Central memory CD4-positive, alpha-beta T cell (primary cell): ENCODE results near the gene SEC23IP.

Experiments used
- DNase-seq: peaks from one replicate; pipeline ENCODE4 v3.0.0; 2022

SEC23IP gene

GRCh38 chr10:119942973-119943372 lies 50.4 kb downstream of the SEC23IP start:
- no peak for DNase-seq

GRCh38 chr10:119945805-119946204 lies 53.3 kb downstream of the SEC23IP start:
- DNase-seq, result no peak

- DNase-seq, result no peak
Observed at GRCh38 chr10:119947300-119947699, 54.8 kb downstream of the SEC23IP start.

DNA sequence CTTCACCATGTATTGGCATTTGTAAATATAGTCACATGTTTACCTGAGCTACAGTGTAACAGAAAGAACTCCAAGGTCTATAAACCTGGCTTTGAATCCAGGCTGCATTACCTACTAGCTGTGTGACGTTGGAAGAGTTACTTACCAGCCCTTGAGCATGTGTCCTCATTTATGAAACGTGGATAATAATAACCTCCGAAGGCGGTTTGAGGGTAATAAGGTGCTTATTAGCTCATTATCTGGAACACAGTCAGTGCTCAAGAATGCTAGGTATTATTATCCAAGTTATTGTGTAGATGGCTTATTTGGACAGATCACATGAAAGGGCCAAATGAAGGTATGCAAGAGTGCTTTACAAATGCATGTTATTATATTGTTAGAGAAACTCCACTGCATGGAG lies 64.9 kb downstream of the SEC23IP start:
- DNase-seq, result no peak

DNA sequence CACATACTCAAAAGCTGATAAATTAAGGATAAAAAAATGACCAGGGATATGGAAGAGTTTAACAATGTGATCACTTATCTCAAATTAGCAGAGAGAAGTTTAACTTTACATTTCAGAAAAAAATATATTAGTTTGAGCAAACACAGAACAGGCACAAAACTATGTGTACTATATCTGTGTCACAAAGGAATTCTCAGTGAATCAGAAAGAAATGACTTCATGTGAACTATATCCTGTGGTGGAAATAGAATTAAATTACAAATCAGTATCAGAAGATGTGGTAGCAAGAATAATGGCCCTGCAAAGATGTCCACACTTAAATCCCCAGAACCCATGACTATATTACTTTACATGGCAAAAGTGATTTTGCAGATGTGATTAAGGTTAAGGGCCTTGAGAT lies 70.3 kb downstream of the SEC23IP start:
- DNase-seq, result no peak

- DNase-seq, result no peak
Observed at GRCh38 chr10:119967066-119967465, 74.5 kb downstream of the SEC23IP start.

GRCh38 chr10:119969609-119970008 lies 77.1 kb downstream of the SEC23IP start:
- DNase-seq, result no peak

GRCh38 chr10:119970107-119970506 lies 77.6 kb downstream of the SEC23IP start:
- DNase-seq, result no peak

GRCh38 chr10:119970963-119971362 lies 78.4 kb downstream of the SEC23IP start:
- no peak for DNase-seq

GRCh38 chr10:119973281-119973680 lies 80.8 kb downstream of the SEC23IP start:
- DNase-seq, result no peak

DNA sequence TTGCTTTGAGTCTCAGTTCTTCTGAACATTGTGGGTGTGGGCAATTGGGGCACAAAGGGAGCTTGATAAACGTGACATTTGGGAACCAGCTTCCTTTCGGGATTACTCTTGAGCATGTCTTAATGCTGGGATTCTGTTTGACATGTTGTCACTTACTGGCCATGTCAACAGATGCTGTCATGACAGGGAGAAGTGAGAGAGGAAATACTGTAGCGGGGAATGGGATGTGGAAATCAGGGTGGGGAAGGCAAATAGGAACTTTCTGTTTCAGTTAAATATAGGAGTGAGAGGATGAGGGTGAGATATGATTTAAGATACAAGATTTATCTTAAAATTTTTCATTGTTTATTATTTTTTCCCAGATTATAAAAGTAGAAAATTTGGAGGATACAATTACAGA lies 83.9 kb downstream of the SEC23IP start:
- DNase-seq, result no peak

DNA sequence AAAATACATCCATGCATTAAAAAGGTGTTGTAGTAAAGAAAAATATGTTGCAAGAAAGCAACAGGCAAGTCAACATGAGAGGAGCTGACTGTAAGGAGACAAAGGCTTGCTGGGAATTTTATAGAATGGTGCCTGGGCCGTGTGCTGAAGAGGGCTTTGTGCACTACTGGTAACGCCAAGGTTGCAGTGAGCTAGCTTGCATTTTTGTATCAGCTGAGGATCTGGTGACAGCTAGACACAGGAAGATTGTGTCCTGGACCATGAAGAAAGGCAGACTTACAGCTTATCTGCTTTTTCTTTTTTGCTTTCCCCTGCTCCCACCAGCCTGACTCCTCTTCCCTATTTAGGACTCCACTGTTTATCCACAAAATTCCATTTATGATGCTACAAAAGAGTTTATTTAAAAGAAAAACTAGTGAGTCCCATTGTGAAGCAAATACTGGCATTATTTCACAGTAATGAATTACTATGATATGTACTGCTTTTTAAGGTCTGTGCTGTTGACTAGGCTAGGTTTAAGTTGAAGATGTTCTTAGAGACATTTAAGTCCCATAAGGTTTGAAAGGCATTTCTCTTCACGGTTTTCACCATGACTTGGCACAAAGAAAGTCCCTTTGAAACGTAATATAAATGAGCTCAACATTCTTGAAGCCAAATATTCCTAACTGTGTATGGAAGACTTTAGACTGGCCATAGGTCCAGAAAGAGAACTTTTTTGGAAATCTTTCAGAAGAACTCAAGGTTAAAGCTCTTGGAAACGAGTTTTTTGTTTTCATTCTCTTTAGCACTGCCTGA lies 88.6 kb downstream of the SEC23IP start:
- DNase-seq, result no peak

DNA sequence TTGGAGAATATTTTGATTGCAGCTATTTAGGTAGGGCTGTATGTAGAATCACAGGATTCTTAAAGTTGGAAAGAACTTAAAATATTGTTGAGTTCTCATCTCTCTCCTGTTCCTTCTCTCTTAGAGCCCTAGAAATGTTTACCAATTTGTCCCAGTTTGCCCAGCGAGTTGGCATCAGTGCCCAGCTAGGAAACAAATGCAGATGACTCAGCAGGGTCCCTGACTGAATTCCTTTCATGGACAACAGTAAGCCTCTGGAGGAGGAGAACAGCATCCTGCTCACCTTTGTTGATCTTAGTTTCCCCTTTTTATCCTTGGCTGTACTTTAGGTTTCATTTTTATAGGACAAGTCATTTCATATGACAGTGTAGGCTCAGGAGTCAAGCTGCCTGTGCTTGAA lies 89.3 kb downstream of the SEC23IP start:
- DNase-seq, result no peak

DNA sequence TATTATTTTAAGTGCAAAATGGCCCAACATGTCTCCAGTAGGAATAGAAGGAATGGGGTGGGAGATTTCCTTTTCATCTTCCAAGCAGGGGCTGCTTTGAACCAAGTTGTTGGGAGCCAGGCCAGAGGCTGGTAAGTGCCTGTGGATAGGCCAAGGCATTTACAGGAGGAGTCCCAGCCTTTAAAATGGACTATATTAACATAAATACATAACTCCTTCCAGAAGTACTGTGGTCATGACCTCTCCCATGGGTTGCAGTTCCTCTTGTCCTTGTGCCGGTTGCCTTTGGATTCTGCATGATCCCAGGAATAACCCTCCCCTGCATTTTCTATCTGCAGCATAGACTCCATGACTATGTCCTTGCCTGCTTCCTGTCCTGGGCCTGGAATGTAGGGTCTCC lies 95.8 kb downstream of the SEC23IP start:
- no peak for DNase-seq

- DNase-seq, result no peak
Observed at GRCh38 chr10:119989966-119990365, 97.4 kb downstream of the SEC23IP start.

GRCh38 chr10:119991066-119991465 lies 98.5 kb downstream of the SEC23IP start:
- no peak for DNase-seq

DNA sequence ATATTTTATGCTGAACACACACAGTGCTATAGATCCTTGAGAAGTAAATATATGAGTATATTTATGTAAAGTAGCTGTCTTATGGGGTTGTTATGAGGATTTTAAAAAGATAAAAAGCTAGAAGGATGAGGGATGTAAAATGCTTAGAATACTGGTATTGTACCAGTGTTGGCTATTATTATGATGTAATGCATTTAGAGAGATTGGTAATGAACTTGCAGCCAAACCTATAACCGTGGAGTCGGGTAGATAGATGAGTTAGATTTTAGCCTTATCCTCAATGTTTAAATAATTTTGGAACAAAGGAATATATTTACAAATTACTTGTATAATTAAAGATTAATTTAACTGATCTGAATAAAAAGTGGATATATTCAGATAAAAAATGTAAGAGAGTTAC lies 99.3 kb downstream of the SEC23IP start:
- DNase-seq, result no peak
